NB4 (cell line): ENCODE results near the gene CFI.

Source experiments
- MYC ChIP-seq: IDR thresholded peaks from 2 replicates; pipeline ENCODE4 v1.6.1; 2011; ENCODE audit warnings: low read depth, low read length
- POLR2A ChIP-seq: IDR thresholded peaks from 2 replicates; pipeline ENCODE4 v1.6.1; 2011; ENCODE audit warnings: mild to moderate bottlenecking; ENCODE audit not compliant: insufficient read length; ENCODE audit errors: extremely low read depth
- TF ChIP-seq, protein P1 (sequence below): IDR thresholded peaks from one replicate; pipeline ENCODE4 v1.5.1; 2012; ENCODE audit warnings: low read depth, low read length
- TF ChIP-seq, protein P2 (sequence below): IDR thresholded peaks from 2 replicates; pipeline ENCODE4 v1.6.1; 2011; ENCODE audit warnings: low read depth, low read length

DNA sequence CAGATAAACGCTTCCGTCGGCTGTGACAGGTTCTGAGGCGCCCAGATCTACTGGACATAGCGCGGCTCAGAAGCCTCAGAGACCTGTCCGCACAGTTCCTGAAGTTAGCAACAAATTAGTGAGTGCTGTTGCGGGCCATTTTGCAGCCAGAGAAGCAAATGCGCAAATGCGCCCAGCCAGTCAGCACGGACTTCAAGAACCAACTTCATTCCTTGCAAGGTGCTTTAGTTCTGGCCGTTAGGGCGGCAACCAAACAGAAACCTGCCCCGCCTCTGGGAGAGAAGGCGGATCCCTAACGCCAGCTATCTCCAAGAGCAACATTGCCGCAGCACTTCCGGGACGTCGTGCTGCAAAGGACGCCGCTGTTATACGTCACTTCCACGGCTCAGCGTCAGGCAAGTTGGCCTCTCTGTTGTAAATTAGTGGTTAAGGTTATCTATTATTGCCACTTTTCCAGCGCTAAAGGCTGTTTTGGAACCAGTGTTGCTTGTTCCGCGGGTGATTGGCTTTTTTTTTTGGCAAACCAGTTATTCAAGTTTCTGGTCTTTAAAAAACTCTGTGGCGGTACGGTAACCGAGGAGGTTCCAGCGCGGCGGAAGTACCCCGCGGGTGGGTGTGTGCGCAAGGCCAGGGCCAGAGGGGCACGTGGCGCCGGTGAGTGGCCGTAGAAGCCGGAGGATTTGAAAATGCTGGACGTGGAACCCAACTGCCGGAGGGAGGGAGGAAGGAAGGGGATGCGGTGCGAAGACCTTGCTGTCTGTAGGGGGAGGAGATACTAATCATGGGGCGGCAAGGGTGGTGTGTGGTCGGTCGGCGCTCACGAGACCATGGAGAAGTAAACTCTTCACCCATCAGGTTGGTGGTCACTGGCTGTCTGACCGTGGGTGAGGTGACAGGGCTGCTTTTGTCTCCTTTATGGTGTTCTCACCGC lies 13.6 kb upstream of the CFI start, which contains the start of gene GAR1:
- TF ChIP-seq POLR2A (peak; percentile 69), MYC (peak; percentile 97)
- TF ChIP-seq, protein P1, sequence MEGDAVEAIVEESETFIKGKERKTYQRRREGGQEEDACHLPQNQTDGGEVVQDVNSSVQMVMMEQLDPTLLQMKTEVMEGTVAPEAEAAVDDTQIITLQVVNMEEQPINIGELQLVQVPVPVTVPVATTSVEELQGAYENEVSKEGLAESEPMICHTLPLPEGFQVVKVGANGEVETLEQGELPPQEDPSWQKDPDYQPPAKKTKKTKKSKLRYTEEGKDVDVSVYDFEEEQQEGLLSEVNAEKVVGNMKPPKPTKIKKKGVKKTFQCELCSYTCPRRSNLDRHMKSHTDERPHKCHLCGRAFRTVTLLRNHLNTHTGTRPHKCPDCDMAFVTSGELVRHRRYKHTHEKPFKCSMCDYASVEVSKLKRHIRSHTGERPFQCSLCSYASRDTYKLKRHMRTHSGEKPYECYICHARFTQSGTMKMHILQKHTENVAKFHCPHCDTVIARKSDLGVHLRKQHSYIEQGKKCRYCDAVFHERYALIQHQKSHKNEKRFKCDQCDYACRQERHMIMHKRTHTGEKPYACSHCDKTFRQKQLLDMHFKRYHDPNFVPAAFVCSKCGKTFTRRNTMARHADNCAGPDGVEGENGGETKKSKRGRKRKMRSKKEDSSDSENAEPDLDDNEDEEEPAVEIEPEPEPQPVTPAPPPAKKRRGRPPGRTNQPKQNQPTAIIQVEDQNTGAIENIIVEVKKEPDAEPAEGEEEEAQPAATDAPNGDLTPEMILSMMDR: no peak
- TF ChIP-seq, protein P2, sequence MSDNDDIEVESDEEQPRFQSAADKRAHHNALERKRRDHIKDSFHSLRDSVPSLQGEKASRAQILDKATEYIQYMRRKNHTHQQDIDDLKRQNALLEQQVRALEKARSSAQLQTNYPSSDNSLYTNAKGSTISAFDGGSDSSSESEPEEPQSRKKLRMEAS: peak; percentile 93
